ENCODE measurements around the gene VSTM2B.
"Not testable (repeated sequence)": the region's sequence is repeated elsewhere in the genome, so short reads cannot be mapped to it uniquely, and the experiment has no call there.

Gene VSTM2B

DNA sequence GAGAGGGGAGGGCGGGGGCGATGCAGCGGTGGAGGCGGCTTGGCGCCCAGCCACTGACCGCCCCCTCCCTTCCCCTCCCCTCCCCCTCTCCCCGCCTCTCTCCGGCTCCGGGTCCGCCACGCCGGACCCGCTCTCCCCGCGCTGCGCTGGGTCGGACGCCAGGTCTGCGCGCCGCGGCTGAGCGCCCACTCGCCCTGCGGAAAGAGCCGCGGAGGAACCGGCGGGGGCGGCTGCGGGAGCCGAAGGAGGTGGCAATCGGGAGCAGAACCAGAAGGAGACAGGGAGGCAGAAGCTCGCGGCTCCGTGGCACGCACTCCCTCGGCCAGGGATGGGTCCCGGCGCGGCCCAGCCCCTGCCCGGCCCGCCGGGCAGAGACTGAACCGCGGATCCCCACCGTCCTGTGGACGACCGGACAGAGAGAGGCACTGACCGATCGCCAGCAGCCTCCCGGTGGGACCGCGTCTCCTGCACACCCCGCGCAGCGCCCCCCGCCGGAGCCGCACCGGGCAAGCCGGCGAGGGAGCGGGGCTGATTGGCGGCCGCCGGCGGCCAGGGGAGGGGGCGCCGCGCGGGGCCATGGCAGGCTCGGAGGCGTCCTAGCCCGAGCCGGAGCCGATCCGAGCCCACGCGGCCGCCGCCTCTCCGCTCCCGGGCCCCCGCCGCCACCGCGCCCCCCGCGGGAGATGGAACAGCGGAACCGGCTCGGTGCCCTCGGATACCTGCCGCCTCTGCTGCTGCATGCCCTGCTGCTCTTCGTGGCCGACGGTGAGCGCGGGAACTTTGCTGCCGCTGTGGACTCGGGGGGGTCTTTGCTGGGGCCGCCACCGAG lies at the start of gene VSTM2B:
Gene VSTM2B (plus strand): TSS at position 94 of the 829 bp plus-strand sequence. CDS start 590 bp downstream, at position 684.
- no peak for DNase-seq (ENCODE audit: low read depth in 2 of 2)

- DNase-seq (ENCODE audit: low read depth in 2 of 2): no peak
These were observed 49.3 kb upstream of the VSTM2B start for GRCh38 chr19:29476528-29476927.

DNA sequence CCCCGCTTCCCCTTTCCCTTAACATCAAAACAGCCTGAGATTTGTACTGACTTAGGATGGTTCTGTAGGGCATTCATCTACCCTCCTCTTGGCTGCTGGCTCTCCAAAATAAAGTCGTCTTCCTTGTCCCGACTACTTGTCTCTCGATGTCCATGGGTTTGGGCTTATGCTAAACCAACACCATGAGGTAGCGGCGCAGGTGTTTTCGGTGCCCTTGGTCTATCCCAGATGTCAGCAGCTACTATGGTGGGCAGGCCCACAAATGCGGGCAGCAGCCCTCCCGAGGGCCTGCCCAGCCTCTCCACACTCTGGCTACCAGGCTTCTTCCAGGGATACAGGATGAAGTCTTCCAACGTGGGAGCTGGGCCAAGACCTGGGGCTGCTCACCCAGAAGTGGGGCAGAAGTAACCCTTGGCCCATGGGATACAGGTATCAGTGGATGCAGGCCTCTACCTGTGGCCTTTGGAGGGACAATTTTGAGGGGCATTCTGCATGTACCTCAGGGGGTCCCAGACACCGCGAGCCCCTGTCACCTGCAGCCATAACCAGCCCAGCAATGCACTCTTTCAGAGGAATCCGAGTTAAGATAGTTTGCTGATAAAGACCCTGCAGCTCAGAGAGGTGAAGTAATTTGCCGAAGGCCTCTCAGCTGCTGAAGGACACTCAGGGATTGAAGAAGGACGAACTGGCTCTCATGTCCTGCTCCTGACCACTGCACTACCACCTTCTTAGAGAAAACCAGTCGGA lies 47.8 kb upstream of the VSTM2B start:
- DNase-seq (ENCODE audit: low read depth in 2 of 2): no peak

DNA sequence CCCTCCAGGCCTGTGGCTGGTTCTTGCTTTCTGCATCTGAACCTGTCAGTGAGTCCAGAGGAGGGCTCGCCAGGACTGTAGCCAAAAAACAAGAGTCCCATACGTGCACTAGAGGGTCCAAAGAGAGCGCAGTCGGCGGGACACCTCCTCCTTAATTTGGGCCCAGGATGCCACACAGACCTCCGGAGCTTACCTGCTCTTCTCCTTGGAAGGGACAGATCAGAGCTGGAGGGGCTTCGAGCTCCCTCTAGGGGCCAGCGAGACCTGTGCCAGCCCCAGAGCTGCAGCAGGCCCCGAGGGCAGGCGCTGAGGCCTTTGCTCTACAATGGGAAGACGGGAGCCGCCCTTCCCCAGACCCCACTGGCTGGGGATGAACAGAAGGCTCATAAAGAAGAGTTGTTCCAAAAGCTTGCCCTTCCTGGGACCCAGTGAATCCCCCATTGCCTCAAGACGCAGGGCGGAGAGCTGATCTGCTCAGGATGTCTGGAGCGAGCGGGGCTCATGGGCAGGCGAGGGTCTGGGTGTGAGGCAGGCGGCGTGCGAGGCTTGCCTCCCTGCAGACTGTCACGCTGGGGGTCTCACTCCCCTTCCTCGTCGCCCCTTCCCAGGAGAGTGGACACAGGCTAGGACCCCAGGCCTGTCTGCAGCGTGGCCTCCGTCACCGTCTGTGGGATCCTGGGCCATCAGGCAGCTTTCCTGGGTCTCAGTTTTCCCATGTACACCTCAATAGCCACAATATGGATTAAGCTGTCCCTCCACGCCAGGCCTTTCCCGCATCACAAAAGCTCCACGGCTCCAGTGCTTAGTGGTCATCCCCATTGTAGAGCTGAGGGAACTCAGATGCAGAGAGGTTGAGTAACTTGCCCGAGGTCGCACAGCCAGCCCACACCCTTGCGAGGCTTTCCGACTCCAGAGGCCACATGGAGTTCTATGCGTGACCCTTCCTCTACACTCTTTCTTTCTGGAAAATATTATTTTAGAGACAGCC lies 46.9 kb upstream of the VSTM2B start:
- no peak for DNase-seq (ENCODE audit: low read depth in 2 of 2)

- DNase-seq (ENCODE audit: low read depth in 2 of 2): no peak
These were observed 45.9 kb upstream of the VSTM2B start for GRCh38 chr19:29479941-29480340.

DNA sequence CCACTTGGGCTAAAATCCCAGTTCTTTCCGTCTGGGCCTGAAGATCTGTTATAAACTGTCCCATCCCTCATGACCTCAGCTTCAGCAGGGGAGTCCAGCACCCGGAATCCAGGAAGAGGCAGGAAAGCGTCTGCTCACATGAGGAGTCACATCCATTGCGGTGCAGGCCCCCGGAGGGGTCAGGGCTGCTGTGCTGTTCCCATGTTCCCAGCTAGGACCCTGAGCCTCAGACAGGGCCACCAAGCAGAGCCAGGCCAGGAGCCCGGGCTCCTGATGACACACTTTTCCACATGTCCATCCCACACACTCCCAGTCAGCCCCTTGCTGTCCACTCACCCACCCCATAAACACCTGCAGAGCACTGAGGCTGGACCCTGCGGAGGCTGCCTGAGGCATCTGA lies 45.3 kb upstream of the VSTM2B start:
- no peak for DNase-seq (ENCODE audit: low read depth in 2 of 2)

GRCh38 chr19:29482855-29483640 lies 42.7 kb upstream of the VSTM2B start:
- no peak for DNase-seq (ENCODE audit: low read depth in 2 of 2)

DNA sequence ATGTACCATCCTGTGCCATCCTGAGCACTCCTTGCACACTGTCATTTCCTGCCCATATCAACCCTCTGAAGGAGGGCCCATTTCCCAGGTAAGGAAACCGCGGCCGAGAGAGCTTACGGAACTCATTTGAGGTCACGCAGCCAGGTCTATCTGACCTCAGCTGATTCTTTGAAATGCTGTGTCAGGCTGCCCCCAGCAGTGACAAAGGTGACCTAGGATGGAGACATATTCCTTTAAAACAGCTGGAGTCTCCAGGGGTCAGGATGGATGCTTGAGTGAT lies 42.2 kb upstream of the VSTM2B start:
- DNase-seq (ENCODE audit: low read depth in 2 of 2): no peak

DNA sequence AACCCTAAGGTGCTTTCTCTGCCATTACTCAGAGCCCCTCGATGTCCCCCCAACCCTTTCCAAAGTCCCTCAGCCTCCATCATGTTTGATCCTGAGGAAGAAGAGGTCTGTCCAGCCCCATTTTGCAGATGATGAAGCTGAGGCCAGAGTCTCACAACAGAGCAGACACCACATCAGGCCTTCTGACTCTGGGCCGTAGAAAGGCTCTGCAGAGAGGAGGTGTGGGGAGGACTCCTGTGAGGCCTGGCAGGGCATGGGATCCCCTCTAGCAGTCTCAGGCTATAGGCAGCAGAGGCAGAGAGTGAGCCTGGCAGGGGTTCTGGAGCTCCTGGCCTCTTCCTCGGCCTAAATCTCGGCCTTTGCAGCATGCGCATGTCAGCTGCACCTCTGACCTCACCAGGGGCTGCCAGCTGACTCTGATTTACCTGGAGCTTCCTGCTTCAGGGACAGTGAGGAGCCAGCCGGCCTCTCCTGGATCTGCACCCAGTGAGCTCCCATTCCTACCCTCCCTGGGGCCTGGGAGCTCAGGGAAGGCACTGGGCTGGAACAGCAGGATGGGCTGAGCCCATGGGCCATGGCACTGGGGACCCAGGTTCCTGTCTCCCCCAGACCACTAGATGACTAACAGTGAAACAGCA lies 41.7 kb upstream of the VSTM2B start:
- DNase-seq (ENCODE audit: low read depth in 2 of 2): no peak

- no peak for DNase-seq (ENCODE audit: low read depth in 2 of 2)
These were observed 40.9 kb upstream of the VSTM2B start for GRCh38 chr19:29484876-29485275.

GRCh38 chr19:29485293-29485692 lies 40.5 kb upstream of the VSTM2B start:
- DNase-seq (ENCODE audit: low read depth in 2 of 2): no peak

DNA sequence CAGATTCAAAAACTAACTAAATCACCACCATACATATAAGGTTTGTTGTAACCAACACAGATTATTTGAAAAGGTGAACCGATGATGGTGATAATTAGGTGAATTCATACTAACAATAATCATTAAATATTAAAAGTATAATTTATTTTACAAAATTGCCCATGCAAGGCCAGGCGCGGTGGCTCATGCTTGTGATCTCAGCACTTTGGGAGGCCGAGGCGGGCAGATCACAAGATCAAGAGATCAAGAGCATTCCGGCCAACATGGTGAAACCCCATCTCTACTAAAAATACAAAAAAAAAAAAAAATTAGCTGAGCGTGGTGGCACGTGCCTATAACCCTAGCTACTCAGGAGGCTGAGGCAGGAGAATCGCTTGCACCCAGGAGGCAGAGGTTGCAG lies 38.8 kb upstream of the VSTM2B start:
- DNase-seq (ENCODE audit: low read depth in 2 of 2): not testable (repeated sequence)

- no peak for DNase-seq (ENCODE audit: low read depth in 2 of 2)
These were observed 38.4 kb upstream of the VSTM2B start for GRCh38 chr19:29487432-29487831.

- no peak for DNase-seq (ENCODE audit: low read depth in 2 of 2)
These were observed 37.5 kb upstream of the VSTM2B start for GRCh38 chr19:29488316-29488715.

DNA sequence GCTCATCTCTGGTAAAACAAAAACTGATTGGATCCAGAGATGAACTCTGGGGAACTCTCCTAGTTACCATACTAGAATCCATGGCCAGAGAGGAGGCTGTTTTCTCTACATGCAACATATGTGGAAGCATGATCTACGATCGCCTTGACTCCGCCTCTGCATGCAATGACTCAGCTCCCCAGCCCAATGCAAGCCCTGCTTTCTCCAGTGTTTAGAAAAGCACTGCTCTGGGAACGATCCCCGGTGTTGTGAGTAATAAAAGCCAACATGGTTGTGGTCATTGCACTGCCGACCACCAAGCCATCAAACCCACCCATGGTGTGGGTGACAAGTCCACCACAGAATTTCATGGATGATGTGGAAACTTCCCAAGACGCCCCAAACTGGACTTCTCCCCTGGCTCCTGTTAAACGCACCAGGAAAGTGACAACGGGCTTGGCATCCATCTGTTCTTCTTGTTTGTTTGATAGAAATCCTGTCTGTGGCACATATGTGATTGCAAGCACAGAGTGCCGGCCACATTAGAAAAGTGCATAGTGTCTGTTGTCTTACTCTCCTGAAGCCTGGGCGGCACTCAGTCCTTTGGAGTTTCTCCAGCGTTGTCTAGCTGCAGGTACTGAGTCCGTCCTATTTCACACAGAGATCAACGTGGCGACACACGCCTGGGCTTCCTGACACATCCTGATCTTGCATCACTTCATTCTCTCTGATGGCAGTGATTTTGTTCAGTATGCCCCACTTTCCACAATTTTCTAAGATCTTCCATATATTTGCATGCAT lies 36.4 kb upstream of the VSTM2B start:
- no peak for DNase-seq (ENCODE audit: low read depth in 2 of 2)

DNA sequence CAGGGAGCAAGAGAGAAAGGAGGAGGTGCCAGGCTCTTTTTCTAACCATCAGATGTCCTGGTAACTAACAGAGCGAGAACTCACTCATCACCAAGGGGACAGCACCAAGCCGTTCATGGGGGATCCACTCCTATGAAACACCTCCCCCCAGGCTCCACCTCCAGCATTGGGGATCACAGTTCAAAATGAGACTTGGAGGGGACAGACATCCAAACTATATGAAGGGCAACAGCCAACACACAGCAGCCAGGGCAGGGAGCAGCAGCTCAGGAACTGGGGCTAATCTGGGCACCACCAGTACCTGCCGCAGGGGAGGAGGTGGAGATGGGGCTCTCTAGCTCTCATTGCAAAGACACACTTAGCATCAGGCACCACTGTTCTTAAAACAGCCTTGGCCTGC lies 34.3 kb upstream of the VSTM2B start:
- DNase-seq (ENCODE audit: low read depth in 2 of 2): no peak

DNA sequence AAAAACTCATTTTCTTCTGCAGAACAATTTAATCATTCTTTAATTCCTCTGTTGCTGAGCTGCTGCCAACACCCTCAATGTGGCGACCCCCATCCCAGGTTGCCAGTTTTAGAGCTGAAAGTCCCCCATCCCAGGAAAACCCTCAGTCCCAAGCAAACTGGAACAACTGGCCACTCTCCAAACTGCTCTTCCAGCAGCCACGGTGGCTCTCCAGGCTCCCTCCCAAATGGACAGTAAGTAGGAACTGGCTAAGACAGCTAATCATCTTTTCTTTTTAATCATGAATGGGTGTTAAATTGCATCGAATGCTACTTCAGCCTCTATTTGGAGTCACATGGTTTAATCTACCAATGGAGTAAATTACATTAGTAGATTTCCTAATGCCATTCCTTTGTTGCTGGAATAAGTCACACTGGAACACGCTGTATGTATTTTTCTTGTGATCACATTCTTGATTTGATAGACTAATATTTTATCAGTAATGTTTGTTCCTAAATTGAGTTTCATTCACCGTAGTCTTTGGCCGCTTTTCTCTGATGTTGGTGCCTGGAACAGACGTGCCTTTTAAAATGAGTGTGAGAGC lies 33.7 kb upstream of the VSTM2B start:
- no peak for DNase-seq (ENCODE audit: low read depth in 2 of 2)

- no peak for DNase-seq (ENCODE audit: low read depth in 2 of 2)
These were observed 33.0 kb upstream of the VSTM2B start for GRCh38 chr19:29492769-29493168.

DNA sequence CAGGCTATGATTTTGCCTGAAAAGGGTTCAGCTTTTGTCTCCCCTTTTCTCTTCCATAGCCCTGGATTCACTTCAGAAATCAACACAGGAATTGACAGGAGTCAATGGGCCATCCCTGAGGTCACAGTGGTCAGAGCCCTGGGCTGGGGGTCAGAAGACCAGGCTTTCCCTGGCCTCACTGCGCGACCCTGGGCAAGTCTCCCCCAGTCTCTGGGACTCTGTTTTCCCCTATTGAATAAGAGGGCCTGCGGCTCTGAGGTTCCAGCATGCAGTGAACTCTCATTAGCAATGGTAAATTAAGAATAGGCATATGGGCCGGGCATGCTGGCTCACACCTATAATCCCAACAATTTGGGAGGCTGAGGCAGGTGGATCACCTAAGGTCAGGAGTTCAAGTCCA lies 30.7 kb upstream of the VSTM2B start:
- DNase-seq (ENCODE audit: low read depth in 2 of 2): no peak
